Activated naive CD8-positive, alpha-beta T cell (primary cell): ENCODE measurements around the gene CIRBP.

Experiments used
- H3K27ac Mint-ChIP-seq: one replicate; pipeline ENCODE4 v1.8.0; 2021; ENCODE audit warnings: mixed read lengths
- H3K27me3 Mint-ChIP-seq: one replicate; pipeline ENCODE4 v1.8.0; 2021; ENCODE audit warnings: mixed read lengths
- H3K36me3 Mint-ChIP-seq: one replicate; pipeline ENCODE4 v1.8.0; 2021; ENCODE audit warnings: mixed read lengths
- H3K4me1 Mint-ChIP-seq: one replicate; pipeline ENCODE4 v1.8.0; 2021; ENCODE audit warnings: low read depth, mixed read lengths
- H3K4me3 Mint-ChIP-seq: one replicate; pipeline ENCODE4 v1.8.0; 2021; ENCODE audit warnings: mild to moderate bottlenecking, mixed read lengths
- H3K9me3 Mint-ChIP-seq: one replicate; pipeline ENCODE4 v1.8.0; 2021; ENCODE audit warnings: low read depth, mixed read lengths

CIRBP gene

DNA sequence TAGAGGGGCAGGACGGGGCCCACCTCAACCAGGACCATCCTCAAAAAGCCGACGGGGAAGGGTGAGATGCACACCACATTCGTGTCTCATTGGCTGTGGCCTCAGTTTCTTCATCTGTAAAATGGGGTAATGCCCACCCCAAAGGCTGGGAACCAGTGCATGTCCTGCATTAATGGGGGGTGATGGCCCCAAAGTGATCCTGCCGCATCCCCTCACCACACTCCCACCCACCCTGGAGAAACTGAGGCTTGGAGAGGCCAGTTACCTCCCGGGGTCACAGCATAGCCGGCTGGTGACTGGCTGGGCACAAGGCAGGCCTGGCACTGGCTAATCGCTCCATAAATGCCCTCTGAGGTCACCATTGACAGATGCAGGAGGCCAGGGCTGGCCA, 21.4 kb upstream of the CIRBP start:
- Mint-ChIP-seq H3K27ac (no peak overlapping the region), H3K36me3 (no peaks in the 10 kb centered on the region), H3K4me1 (peaks cover 12% of the 10 kb centered on the region), H3K27me3 (no peaks in the 10 kb centered on the region), H3K4me3 (peak overlapping the region; percentile 23), H3K9me3 (no peaks in the 10 kb centered on the region)

DNA sequence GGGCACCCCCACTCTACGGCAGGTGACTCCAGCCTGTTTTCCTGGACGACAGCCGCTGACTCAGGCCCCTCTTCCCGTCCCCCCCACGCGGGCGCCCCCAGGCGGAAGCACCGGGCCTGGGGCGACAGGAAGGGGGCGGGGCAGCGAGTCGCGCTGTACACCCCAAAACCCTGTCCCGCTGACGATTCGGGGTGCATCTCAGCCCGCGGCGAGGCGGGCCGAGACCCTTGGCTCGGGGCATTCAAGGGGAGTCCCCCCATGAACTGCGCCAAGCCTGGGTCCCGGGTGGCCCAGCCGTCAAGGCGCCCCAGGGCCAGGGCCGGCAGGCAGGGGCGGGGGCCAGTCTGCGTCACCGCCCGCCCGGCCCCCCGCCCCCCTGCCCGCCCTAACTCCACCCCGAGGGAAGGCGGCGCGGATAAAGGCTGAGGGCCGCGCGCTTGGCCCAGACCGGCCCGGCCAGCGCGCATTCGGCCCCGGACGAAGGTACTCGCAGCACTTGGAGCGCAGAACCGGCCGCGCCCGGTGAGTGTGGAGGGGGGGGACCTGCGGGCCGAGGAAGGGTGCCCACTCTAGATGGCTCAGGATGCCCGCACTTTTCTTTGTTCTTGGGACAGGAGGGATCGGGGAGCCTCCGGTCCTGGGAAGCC, 20.9 kb upstream of the CIRBP start, which contains the start of gene MIDN:
MIDN (plus strand) TSS at position 445 of the 647 bp plus-strand sequence. CDS start 1,714 bp downstream, outside the sequence.
- no peaks in the 10 kb centered on the region for H3K27me3 Mint-ChIP-seq
- H3K36me3 Mint-ChIP-seq, result no peaks in the 10 kb centered on the region
- H3K4me1 Mint-ChIP-seq, result peaks cover 8% of the 10 kb centered on the region
- H3K4me3 Mint-ChIP-seq, result peak within 1 kb of the TSS; percentile 71
- H3K9me3 Mint-ChIP-seq, result no peaks in the 10 kb centered on the region
- peak within 1 kb of the TSS; percentile 50 for H3K27ac Mint-ChIP-seq

DNA sequence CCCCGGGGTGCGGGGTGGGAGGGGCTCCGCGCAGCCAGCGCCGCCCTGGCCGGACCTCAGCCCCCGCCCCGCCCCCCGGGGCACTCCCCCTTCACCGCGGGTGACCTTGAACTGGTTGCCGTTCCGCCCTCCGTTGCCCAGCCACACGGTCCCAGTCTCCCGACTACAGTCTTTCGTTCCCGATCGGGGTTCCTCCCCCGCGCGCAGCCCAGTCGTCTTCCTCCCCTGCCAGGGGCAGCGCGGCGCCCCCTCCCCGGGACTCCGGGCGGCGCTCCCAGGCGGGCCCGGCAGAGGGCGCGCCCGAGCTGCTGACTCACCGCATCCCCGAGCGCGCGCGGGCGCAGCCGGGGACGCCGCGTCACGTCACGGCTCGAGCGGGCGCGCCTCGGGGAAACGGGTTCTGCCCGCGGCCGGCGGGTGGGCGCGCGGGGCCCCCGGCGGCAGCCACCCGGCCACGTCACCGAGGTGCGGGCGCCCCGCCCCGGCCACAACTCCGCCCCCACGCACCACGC, 20.3 kb upstream of the CIRBP start:
- peak overlapping the region; percentile 50 for H3K27ac Mint-ChIP-seq
- H3K27me3 Mint-ChIP-seq, result no peaks in the 10 kb centered on the region
- H3K4me3 Mint-ChIP-seq, result peak overlapping the region; percentile 71
- H3K9me3 Mint-ChIP-seq, result no peaks in the 10 kb centered on the region
- H3K4me1 Mint-ChIP-seq, result peaks cover 12% of the 10 kb centered on the region
- no peaks in the 10 kb centered on the region for H3K36me3 Mint-ChIP-seq

DNA sequence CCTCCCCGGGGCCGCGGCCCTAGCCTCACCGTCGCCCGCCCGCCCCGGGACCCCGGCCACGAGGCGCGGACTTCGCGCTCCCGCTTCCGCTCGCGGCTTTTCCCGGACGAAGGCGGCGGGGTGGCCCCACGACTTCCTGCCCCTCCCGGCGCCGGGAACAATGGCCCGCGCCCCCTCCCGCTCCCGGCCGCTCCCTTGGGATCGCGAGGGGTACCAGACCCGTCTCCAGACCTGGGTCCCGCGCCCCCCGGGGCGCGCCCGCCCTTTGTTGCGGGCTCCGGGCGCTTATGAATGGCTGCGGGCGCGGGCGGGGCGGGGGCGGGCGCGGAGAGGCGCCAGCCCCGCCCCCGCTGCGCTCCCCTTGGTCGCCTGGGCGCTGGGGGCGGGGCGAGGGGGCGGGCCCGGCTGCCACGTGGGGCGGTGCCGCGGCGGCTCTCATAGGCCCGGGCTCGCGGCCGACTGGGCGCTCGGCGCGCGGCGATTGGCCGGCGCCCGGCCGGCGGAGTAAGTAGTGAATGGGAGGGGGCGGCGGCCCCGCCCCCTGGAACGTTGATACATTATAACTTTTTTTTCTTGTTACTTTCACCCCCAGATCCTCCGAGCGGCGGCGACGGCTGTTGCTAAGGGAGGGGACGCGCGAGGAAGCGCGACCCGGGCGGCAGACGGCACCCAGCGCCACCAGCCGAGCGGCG, 19.7 kb upstream of the CIRBP start:
- peaks cover 12% of the 10 kb centered on the region for H3K4me1 Mint-ChIP-seq
- no peaks in the 10 kb centered on the region for H3K9me3 Mint-ChIP-seq
- no peaks in the 10 kb centered on the region for H3K27me3 Mint-ChIP-seq
- H3K36me3 Mint-ChIP-seq, result no peaks in the 10 kb centered on the region
- peak overlapping the region; percentile 68 for H3K27ac Mint-ChIP-seq
- H3K4me3 Mint-ChIP-seq, result peak overlapping the region; percentile 79

DNA sequence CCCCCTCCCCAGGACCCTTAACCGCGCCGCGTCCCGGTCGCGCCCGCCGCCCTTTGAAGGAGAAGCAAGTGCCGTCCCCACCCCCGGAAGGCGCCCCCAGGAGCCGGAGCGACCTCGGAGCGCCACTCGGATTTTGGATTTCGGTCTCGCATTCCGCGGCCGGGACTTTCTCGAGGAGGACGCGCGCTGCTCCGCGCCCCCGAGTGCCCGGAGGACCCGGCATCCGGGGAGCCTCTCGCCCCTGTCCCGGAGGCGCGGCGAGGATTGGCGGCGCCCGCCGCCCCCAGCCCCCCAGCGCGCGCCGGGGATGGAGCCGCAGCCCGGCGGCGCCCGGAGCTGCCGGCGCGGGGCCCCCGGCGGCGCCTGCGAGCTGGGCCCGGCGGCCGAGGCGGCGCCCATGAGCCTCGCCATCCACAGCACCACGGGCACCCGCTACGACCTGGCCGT, 19.1 kb upstream of the CIRBP start:
- H3K4me3 Mint-ChIP-seq, result peak overlapping the region; percentile 79
- peaks cover 15% of the 10 kb centered on the region for H3K4me1 Mint-ChIP-seq
- peak overlapping the region; percentile 68 for H3K27ac Mint-ChIP-seq
- H3K27me3 Mint-ChIP-seq, result no peaks in the 10 kb centered on the region
- H3K36me3 Mint-ChIP-seq, result no peaks in the 10 kb centered on the region
- H3K9me3 Mint-ChIP-seq, result no peaks in the 10 kb centered on the region

DNA sequence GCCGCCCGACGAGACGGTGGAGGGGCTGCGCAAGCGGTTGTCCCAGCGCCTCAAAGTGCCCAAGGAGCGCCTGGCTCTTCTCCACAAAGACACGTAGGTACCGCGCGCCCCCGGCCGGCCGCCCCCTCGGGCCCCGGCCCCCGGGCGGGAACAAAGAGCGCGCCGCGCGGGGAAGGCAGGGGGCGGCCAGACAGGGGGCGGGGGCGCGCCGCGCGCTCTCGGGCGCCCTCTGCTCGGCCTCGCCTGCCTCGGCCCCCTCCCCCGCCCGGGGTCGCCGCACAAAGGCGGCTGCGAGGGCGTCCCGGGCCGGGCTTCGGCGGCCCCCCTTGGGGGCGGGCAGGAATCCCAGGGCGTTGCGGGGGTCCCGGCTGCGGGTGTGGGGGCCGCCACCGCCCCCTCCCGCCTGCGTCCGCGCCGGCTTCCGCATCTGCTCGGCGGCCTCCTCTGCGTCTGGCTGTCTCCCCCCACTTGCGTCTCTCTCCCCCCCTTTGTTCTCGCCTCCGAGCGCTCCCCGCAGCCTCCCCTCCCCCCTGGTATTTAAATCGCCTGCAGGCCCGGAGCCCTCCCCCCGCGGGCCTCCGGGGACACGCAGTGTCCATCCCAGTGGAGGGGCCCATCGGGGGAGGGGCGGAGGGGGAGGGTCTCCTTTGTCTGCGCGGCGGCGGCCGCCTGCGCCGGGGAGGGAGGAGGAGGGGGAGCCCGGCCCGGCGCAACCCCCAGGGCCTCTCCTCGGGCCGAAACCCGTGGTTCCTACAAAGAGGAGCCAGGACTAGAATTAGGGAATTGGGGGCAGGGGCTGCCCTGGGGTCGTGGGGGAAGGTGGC, 18.5 kb upstream of the CIRBP start:
- no peaks in the 10 kb centered on the region for H3K9me3 Mint-ChIP-seq
- peaks cover 15% of the 10 kb centered on the region for H3K4me1 Mint-ChIP-seq
- H3K27me3 Mint-ChIP-seq, result no peaks in the 10 kb centered on the region
- H3K36me3 Mint-ChIP-seq, result no peaks in the 10 kb centered on the region
- peak overlapping the region; percentile 89 for H3K4me3 Mint-ChIP-seq
- no peak overlapping the region for H3K27ac Mint-ChIP-seq

DNA sequence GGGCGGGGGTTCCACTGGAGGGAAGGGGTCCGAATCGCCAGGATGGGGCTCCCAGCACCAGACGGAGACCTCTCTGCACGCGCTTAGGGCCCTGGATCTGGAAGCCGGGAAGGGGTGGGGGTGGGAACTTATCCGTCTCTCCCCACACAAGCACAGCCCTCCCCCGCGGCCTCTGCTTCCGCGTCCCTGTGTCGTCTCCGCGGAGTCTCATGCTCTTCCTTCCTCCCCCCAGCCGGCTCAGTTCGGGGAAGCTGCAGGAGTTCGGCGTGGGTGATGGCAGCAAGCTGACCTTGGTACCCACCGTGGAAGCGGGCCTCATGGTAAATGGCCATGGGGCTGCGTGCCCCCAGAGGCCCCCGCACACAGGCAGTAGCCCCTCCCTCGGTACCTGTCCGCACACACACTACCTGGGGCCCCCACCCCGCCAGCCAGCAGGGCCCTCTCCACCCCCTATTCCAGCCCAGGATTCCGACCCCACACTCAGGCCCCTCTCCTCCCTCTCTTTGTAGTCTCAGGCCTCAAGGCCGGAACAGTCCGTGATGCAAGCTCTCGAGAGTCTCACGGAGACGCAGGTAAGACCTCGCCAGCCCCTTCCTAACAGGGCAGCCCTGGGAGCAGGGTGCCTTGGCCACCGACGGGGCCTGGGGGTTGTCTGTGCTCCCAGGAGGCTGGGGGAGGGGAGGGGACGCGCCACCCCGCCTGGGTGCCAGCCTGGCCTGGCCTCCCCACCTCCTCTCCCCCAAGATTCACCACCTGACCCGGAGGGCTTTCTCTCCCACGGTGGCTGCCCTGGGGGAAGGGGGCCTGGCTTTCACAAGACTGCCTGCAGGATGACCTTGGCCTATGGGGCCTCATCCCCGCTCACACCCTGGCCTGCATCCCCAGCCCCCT, 17.6 kb upstream of the CIRBP start:
- Mint-ChIP-seq H3K27ac (peak overlapping the region; percentile 80), H3K36me3 (no peaks in the 10 kb centered on the region), H3K4me1 (peaks cover 18% of the 10 kb centered on the region), H3K4me3 (peak overlapping the region; percentile 89), H3K9me3 (no peaks in the 10 kb centered on the region), H3K27me3 (no peaks in the 10 kb centered on the region)

DNA sequence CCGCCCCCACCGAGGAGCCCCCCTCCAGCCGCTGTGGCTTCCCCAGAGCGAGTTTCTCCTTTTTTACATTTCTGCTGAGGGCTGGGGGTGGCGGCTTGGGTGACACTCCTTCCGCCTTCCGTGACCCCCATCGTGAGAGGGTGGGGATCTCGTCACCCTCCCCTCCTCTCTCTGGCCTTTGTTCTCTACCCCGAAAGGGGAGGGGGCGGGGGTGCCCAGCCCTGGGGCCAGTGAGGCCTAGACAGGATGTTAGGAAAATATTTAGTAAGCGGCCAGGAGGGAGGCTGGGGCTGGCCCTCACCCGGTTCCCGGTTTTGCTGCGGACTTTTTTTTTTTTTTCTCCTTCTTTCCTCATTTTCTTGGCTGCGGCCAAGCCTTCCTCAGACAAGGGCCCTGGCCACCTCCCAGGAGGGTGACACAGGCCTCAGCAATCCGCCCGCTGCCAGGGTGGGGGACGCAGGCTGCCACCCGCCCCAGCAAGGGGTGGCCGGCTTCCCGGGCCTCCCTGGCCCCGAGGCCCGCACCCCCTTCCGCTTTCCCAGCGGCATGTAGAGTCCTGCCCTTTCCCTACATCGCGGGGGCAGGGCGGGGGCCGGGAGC, 16.8 kb upstream of the CIRBP start:
- Mint-ChIP-seq H3K27ac (no peak overlapping the region), H3K9me3 (no peaks in the 10 kb centered on the region), H3K36me3 (no peaks in the 10 kb centered on the region), H3K4me1 (peaks cover 18% of the 10 kb centered on the region), H3K27me3 (no peaks in the 10 kb centered on the region), H3K4me3 (peak overlapping the region; percentile 89)

DNA sequence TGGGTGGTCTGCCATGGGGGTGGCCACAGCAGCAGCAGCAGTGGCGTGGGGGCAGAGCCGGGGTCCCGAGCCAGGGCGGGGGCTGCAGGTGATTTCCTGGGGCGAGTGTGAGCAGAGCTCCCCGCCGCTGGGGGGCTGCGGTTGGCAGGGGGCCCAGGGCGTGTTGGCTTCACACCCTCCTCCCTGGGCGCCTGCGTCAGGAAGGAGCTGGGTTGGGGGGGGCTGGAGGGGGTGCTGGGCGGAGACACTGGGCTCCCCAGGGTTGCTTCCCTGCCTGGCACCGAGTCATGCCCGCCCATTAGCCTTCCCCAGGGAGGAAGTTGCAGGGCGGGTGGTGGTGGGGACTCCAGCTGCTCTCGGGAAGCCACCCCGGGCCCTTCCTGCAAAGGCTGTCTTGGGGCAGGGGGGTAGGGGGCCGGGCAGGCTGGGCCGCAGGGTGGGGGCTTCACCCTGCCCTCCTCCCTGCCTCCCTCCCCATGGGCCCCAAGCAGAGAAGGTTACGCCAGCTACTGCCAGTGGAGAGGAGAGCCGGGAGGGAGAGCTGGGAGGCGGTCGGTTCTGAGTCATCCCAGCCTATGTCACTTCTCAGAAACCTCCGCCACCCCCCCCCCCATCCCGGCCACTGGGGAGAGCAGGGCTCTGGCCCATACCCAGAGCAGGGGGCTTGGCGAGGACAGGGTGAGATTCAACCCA, 16.2 kb upstream of the CIRBP start:
- H3K4me1 Mint-ChIP-seq, result peaks cover 25% of the 10 kb centered on the region

DNA sequence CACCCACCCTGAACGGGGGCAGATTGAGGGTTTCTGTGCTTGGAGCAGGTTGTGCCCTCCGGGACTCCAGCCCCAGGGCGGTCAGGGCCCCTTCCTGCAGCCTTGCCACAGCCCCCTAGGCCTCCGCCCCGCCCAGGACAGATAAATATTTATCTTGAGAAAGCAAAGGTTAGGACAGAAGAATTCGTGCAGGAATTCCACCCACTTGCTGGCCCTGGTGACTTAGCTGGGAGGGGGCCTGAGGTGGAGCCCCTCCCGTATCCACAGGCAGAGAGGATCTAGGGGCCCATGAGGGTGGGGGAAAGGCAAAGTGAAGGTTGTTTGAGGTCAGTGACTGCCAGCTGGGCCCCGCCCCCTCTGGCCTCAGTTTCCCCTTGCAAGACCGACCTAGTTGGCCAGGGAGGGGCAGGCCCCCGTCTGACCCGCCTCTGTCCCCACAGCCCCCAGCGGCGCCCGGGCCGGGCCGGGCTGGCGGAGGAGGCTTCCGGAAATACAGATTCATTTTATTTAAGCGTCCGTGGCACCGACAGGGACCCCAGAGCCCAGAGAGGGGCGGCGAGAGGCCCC, 15.5 kb upstream of the CIRBP start:
- H3K4me3 Mint-ChIP-seq, result peak overlapping the region; percentile 58
- no peaks in the 10 kb centered on the region for H3K27me3 Mint-ChIP-seq
- H3K9me3 Mint-ChIP-seq, result no peaks in the 10 kb centered on the region
- H3K36me3 Mint-ChIP-seq, result no peaks in the 10 kb centered on the region
- peaks cover 29% of the 10 kb centered on the region for H3K4me1 Mint-ChIP-seq
- H3K27ac Mint-ChIP-seq, result peak overlapping the region; percentile 79

More for the DNA sequence above, 16.2 kb upstream of the CIRBP start:
- Mint-ChIP-seq H3K27ac (peak overlapping the region; percentile 79), H3K4me3 (peak overlapping the region; percentile 58), H3K36me3 (no peaks in the 10 kb centered on the region), H3K9me3 (no peaks in the 10 kb centered on the region), H3K27me3 (no peaks in the 10 kb centered on the region)

DNA sequence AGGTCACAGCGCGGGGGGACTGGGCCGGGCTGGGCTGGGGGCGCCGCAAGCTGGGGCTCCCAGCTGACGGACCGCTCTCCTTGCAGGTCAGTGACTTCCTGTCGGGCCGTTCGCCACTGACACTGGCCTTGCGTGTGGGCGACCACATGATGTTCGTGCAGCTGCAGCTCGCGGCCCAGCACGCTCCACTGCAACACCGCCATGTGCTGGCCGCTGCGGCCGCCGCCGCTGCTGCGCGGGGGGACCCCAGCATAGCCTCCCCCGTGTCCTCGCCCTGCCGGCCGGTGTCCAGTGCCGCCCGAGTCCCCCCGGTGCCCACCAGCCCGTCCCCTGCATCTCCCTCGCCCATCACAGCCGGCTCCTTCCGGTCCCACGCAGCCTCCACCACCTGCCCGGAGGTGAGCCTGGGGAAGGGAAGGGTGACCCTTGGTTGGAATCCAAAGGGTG, 15.0 kb upstream of the CIRBP start:
- no peak overlapping the region for H3K27ac Mint-ChIP-seq
- H3K27me3 Mint-ChIP-seq, result no peaks in the 10 kb centered on the region
- H3K4me1 Mint-ChIP-seq, result peaks cover 33% of the 10 kb centered on the region
- no peak overlapping the region for H3K4me3 Mint-ChIP-seq
- H3K36me3 Mint-ChIP-seq, result no peaks in the 10 kb centered on the region
- no peaks in the 10 kb centered on the region for H3K9me3 Mint-ChIP-seq

DNA sequence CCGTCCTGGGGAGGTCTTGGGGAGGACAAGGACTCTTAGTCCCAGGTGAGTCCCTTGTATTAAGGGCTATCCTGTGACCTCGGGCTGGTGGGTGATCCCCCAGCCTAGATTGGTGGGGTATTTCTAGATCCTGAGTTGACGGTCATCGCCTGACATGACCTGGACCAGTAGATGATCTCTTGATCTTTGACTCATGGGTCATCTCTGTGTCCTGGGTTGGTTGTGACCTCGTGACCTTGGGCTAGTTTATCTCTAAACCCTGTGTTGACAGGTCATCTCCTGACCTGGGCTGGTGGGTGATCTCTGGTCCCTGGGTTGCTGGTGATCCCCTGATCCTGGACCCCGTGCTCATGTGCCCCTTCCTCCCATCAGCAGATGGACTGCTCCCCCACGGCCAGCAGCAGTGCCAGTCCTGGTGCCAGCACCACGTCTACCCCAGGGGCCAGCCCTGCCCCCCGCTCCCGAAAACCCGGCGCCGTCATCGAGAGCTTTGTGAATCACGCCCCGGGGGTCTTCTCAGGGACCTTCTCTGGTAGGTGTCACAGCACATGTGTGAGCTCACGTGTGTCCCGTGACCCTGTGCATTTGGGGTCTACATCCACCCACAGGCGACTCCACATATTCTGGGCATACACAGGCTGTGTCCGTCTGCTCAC, 14.5 kb upstream of the CIRBP start:
- Mint-ChIP-seq H3K27ac (peak overlapping the region; percentile 46), H3K9me3 (no peaks in the 10 kb centered on the region), H3K4me1 (peaks cover 38% of the 10 kb centered on the region), H3K27me3 (no peaks in the 10 kb centered on the region), H3K4me3 (no peak overlapping the region), H3K36me3 (no peaks in the 10 kb centered on the region)
